Mammary epithelial cell (primary cell): Measurements from ENCODE around the gene ATG13.

Experiments used
- CTCF ChIP-seq, 2 donors: IDR thresholded peaks in 1 of 2; conservative IDR thresholded peaks in 1 of 2; 2 replicates each; pipeline ENCODE4 v1.5.1; 2011 to 2012; ENCODE audit warnings: inconsistent platforms in 2 of 2, low read length in 2 of 2, mild to moderate bottlenecking in 2 of 2, control low read depth in 1 of 2, low read depth in 1 of 2; ENCODE audit not compliant: insufficient read depth in 1 of 2; ENCODE audit errors: extremely low read depth in 1 of 2
- EZH2 ChIP-seq: IDR thresholded peaks from 2 replicates; pipeline ENCODE4 v1.6.1; 2012; ENCODE audit warnings: low read length, inconsistent platforms, borderline replicate concordance

DNA sequence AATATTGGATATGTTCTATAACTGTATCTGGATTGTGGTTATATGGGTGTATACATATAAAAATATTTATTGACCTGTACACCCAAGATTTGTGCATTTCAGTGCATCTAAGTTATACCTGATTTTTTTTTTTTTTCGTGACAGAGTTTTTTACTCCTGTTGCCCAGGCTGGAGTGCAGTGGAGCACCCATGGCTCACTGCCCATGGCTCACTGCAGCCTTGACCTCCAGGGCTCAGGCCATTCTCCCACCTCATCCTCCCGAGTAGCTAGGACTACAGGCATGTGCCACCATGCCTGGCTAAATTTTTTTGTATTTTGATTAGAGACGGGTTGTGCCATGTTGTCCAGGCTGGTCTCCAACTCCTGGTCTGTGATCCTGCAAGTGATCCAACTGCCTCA, 24.3 kb downstream of the ATG13 start:
- no peak for TF ChIP-seq CTCF (conservative IDR thresholded peaks at IDR 0.05 in 1 of 2, IDR thresholded peaks at IDR 0.05 in 1 of 2; ENCODE audit: extremely low read depth in 1 of 2, insufficient read depth in 1 of 2, low read depth in 1 of 2, low read length in 2 of 2)
- TF ChIP-seq EZH2: no peak
